ENCODE results near the gene CEP55.
"Not testable (repeated sequence)": the region's sequence is repeated elsewhere in the genome, so short reads cannot be mapped to it uniquely, and the experiment has no call there.

CEP55 gene

GRCh38 chr10:93541402-93542357, 45.3 kb downstream of the CEP55 start:
- Histone ChIP-seq H3K4me3 (ENCODE audit: low read length in 2 of 2) (peak overlapping the region; percentile 31 to 65), H3K9me3 (ENCODE audit: control insufficient read depth in 2 of 2, low read length in 2 of 2) (no peaks in the 10 kb centered on the region), H3K27me3 (ENCODE audit: control insufficient read depth in 2 of 2, insufficient read depth in 2 of 2, low read length in 2 of 2) (no peaks in the 10 kb centered on the region), H3K9ac (ENCODE audit: low read depth in 1 of 2, low read length in 2 of 2) (peak overlapping the region in 1 of 2 donors; percentile 9), H3K27ac (ENCODE audit: low read depth in 2 of 2, low read length in 2 of 2) (peak overlapping the region; percentile 48 to 62), H3K4me1 (ENCODE audit: control insufficient read depth in 2 of 2, insufficient read depth in 2 of 2, low read length in 2 of 2) (peaks cover 0 to 11% of the 10 kb centered on the region in 2 donors), H3K36me3 (ENCODE audit: control insufficient read depth in 2 of 2, insufficient read depth in 2 of 2, low read length in 2 of 2) (no peaks in the 10 kb centered on the region)

- Histone ChIP-seq H3K9ac (ENCODE audit: low read depth in 1 of 2, low read length in 2 of 2) (peak overlapping the region in 1 of 2 donors; percentile 9), H3K4me3 (ENCODE audit: low read length in 2 of 2) (peak overlapping the region; percentile 31 to 65), H3K36me3 (ENCODE audit: control insufficient read depth in 2 of 2, insufficient read depth in 2 of 2, low read length in 2 of 2) (no peaks in the 10 kb centered on the region), H3K4me1 (ENCODE audit: control insufficient read depth in 2 of 2, insufficient read depth in 2 of 2, low read length in 2 of 2) (peaks cover 0 to 13% of the 10 kb centered on the region in 2 donors), H3K27ac (ENCODE audit: low read depth in 2 of 2, low read length in 2 of 2) (peak overlapping the region; percentile 48 to 62), H3K27me3 (ENCODE audit: control insufficient read depth in 2 of 2, insufficient read depth in 2 of 2, low read length in 2 of 2) (no peaks in the 10 kb centered on the region), H3K9me3 (ENCODE audit: control insufficient read depth in 2 of 2, low read length in 2 of 2) (no peaks in the 10 kb centered on the region)
Measured at GRCh38 chr10:93542358-93542791, 46.0 kb downstream of the CEP55 start.

GRCh38 chr10:93546995-93547394, 50.6 kb downstream of the CEP55 start:
- Histone ChIP-seq H3K4me1 (ENCODE audit: control insufficient read depth in 2 of 2, insufficient read depth in 2 of 2, low read length in 2 of 2) (peaks cover 7 to 28% of the 10 kb centered on the region in 2 donors), H3K27ac (ENCODE audit: low read depth in 2 of 2, low read length in 2 of 2) (peak overlapping the region in 1 of 2 donors; percentile 43)
- H3K9me3 ChIP-seq (ENCODE audit: control insufficient read depth in 2 of 2, low read length in 2 of 2); H3K27me3 ChIP-seq (ENCODE audit: control insufficient read depth in 2 of 2, insufficient read depth in 2 of 2, low read length in 2 of 2); H3K36me3 ChIP-seq (ENCODE audit: control insufficient read depth in 2 of 2, insufficient read depth in 2 of 2, low read length in 2 of 2); H3K4me3 ChIP-seq (ENCODE audit: low read length in 2 of 2); H3K9ac ChIP-seq (ENCODE audit: low read depth in 1 of 2, low read length in 2 of 2): not testable (repeated sequence)

- H3K4me3 ChIP-seq (ENCODE audit: low read length in 2 of 2): no peak overlapping the region
Measured at GRCh38 chr10:93547522-93547921, 51.1 kb downstream of the CEP55 start.

DNA sequence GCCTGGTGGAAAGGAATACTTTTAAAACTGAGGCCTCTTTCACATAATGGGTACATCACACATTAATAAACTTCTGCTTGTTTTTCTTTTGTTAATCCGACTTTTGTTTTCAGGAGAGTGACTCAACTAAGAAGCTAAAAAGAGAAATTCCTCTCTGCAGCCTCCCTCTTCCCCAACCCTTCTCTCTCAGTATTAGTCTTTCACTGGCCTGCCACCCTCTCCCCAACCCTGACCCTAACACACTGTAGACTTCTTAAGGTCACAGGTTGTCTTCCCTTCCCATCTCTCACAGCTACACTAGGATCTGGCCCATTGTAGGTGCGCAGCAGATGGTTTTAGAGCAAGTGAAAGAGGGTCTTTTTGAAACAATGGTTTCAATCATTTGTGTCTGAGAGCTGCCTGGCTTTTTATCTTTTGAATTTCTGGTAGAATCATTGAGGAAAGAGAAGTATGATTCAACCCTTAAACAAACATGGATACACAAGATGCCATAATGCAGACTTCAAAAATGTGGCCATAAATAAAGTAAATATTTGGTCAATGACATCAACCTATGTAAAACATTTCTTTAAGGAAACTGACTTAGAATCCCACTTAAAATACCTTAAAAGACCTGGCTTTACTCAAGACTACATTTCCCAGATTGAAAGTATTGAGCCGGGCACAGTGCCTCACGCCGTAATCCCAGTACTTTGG, 52.1 kb downstream of the CEP55 start:
- H3K36me3 ChIP-seq (ENCODE audit: control insufficient read depth in 2 of 2, insufficient read depth in 2 of 2, low read length in 2 of 2): no peaks in the 10 kb centered on the region
- peak overlapping the region in 1 of 2 donors; percentile 3 for H3K9ac ChIP-seq (ENCODE audit: low read depth in 1 of 2, low read length in 2 of 2)
- peaks cover 7 to 18% of the 10 kb centered on the region in 2 donors for H3K4me1 ChIP-seq (ENCODE audit: control insufficient read depth in 2 of 2, insufficient read depth in 2 of 2, low read length in 2 of 2)
- H3K27me3 ChIP-seq (ENCODE audit: control insufficient read depth in 2 of 2, insufficient read depth in 2 of 2, low read length in 2 of 2): no peaks in the 10 kb centered on the region
- peak overlapping the region; percentile 66 to 74 for H3K27ac ChIP-seq (ENCODE audit: low read depth in 2 of 2, low read length in 2 of 2)
- H3K9me3 ChIP-seq (ENCODE audit: control insufficient read depth in 2 of 2, low read length in 2 of 2): no peaks in the 10 kb centered on the region
- no peak overlapping the region for H3K4me3 ChIP-seq (ENCODE audit: low read length in 2 of 2)

More at GRCh38 chr10:93547522-93547921, 51.1 kb downstream of the CEP55 start:
- Histone ChIP-seq H3K9ac (ENCODE audit: low read depth in 1 of 2, low read length in 2 of 2) (no peak overlapping the region), H3K36me3 (ENCODE audit: control insufficient read depth in 2 of 2, insufficient read depth in 2 of 2, low read length in 2 of 2) (no peaks in the 10 kb centered on the region), H3K27ac (ENCODE audit: low read depth in 2 of 2, low read length in 2 of 2) (peak overlapping the region in 1 of 2 donors; percentile 43), H3K4me1 (ENCODE audit: control insufficient read depth in 2 of 2, insufficient read depth in 2 of 2, low read length in 2 of 2) (peaks cover 7 to 24% of the 10 kb centered on the region in 2 donors), H3K9me3 (ENCODE audit: control insufficient read depth in 2 of 2, low read length in 2 of 2) (no peaks in the 10 kb centered on the region), H3K27me3 (ENCODE audit: control insufficient read depth in 2 of 2, insufficient read depth in 2 of 2, low read length in 2 of 2) (no peaks in the 10 kb centered on the region)

- H3K9ac ChIP-seq (ENCODE audit: low read depth in 1 of 2, low read length in 2 of 2): no peak overlapping the region
- no peaks in the 10 kb centered on the region for H3K9me3 ChIP-seq (ENCODE audit: control insufficient read depth in 2 of 2, low read length in 2 of 2)
- H3K4me1 ChIP-seq (ENCODE audit: control insufficient read depth in 2 of 2, insufficient read depth in 2 of 2, low read length in 2 of 2): peaks cover 7 to 31% of the 10 kb centered on the region in 2 donors
- H3K27ac ChIP-seq (ENCODE audit: low read depth in 2 of 2, low read length in 2 of 2): peak overlapping the region; percentile 62 to 67
- H3K27me3 ChIP-seq (ENCODE audit: control insufficient read depth in 2 of 2, insufficient read depth in 2 of 2, low read length in 2 of 2): no peaks in the 10 kb centered on the region
- H3K36me3 ChIP-seq (ENCODE audit: control insufficient read depth in 2 of 2, insufficient read depth in 2 of 2, low read length in 2 of 2): no peaks in the 10 kb centered on the region
- no peak overlapping the region for H3K4me3 ChIP-seq (ENCODE audit: low read length in 2 of 2)
Measured at GRCh38 chr10:93550606-93551005, 54.2 kb downstream of the CEP55 start.

GRCh38 chr10:93552780-93553179, 56.4 kb downstream of the CEP55 start:
- Histone ChIP-seq H3K4me1 (ENCODE audit: control insufficient read depth in 2 of 2, insufficient read depth in 2 of 2, low read length in 2 of 2) (peaks cover 7 to 28% of the 10 kb centered on the region in 2 donors), H3K9me3 (ENCODE audit: control insufficient read depth in 2 of 2, low read length in 2 of 2) (no peaks in the 10 kb centered on the region), H3K27me3 (ENCODE audit: control insufficient read depth in 2 of 2, insufficient read depth in 2 of 2, low read length in 2 of 2) (no peaks in the 10 kb centered on the region), H3K36me3 (ENCODE audit: control insufficient read depth in 2 of 2, insufficient read depth in 2 of 2, low read length in 2 of 2) (no peaks in the 10 kb centered on the region), H3K27ac (ENCODE audit: low read depth in 2 of 2, low read length in 2 of 2) (no peak overlapping the region), H3K9ac (ENCODE audit: low read depth in 1 of 2, low read length in 2 of 2) (no peak overlapping the region), H3K4me3 (ENCODE audit: low read length in 2 of 2) (no peak overlapping the region)

GRCh38 chr10:93553482-93554315, 57.3 kb downstream of the CEP55 start:
- Histone ChIP-seq H3K36me3 (ENCODE audit: control insufficient read depth in 2 of 2, insufficient read depth in 2 of 2, low read length in 2 of 2) (no peaks in the 10 kb centered on the region), H3K27me3 (ENCODE audit: control insufficient read depth in 2 of 2, insufficient read depth in 2 of 2, low read length in 2 of 2) (no peaks in the 10 kb centered on the region), H3K4me1 (ENCODE audit: control insufficient read depth in 2 of 2, insufficient read depth in 2 of 2, low read length in 2 of 2) (peaks cover 7 to 23% of the 10 kb centered on the region in 2 donors), H3K9me3 (ENCODE audit: control insufficient read depth in 2 of 2, low read length in 2 of 2) (no peaks in the 10 kb centered on the region), H3K27ac (ENCODE audit: low read depth in 2 of 2, low read length in 2 of 2) (peak overlapping the region in 1 of 2 donors; percentile 5), H3K9ac (ENCODE audit: low read depth in 1 of 2, low read length in 2 of 2) (no peak overlapping the region), H3K4me3 (ENCODE audit: low read length in 2 of 2) (no peak overlapping the region)

DNA sequence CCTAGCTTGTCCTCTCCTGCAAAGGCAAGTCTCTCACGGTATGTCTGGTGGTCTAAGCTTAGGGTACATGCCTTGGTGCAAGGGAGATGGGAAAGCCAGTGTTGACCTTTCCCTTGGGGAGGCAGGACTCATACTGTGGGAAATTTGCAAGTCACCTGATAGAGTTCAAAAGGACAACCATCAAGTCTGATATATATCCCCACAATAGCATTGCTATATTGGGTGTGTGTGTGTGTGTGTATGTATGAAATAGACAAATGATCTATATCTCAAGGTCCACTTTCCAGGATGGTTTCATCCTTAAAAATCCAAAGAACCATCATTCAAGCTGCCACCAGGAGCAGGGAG, 57.9 kb downstream of the CEP55 start:
- no peak overlapping the region for H3K4me3 ChIP-seq (ENCODE audit: low read length in 2 of 2)
- H3K27ac ChIP-seq (ENCODE audit: low read depth in 2 of 2, low read length in 2 of 2): peak overlapping the region in 1 of 2 donors; percentile 66

More for the DNA sequence above, 57.9 kb downstream of the CEP55 start:
- Histone ChIP-seq H3K9me3 (ENCODE audit: control insufficient read depth in 2 of 2, low read length in 2 of 2) (no peaks in the 10 kb centered on the region), H3K4me1 (ENCODE audit: control insufficient read depth in 2 of 2, insufficient read depth in 2 of 2, low read length in 2 of 2) (peaks cover 7 to 23% of the 10 kb centered on the region in 2 donors), H3K36me3 (ENCODE audit: control insufficient read depth in 2 of 2, insufficient read depth in 2 of 2, low read length in 2 of 2) (no peaks in the 10 kb centered on the region), H3K9ac (ENCODE audit: low read depth in 1 of 2, low read length in 2 of 2) (no peak overlapping the region), H3K27me3 (ENCODE audit: control insufficient read depth in 2 of 2, insufficient read depth in 2 of 2, low read length in 2 of 2) (no peaks in the 10 kb centered on the region)

Data from mucosa of rectum (tissue), 2 donors.